Lung (tissue), 12 donors: ENCODE results near the gene SLC22A5. TPM values are rescaled to one million over a fixed set of nuclear protein-coding genes. Genes with fewer than 3 reads are reported as not detected.

Source experiments
- ATAC-seq: fragments of 200-7000 bp; cut with Tn5 transposase; one replicate; pipeline ENCODE4 v1.9.1; 2020; ENCODE audit warnings: moderate number of reproducible peaks; ENCODE audit not compliant: insufficient read depth, low FRiP score
- DNase-seq, 3 donors: peaks; one replicate each; pipeline ENCODE4 v3.0.0-alpha.2; 2013 to 2017
- H3K27ac ChIP-seq, 2 donors: one replicate each; pipeline ENCODE4 v1.5.1; 2013; ENCODE audit warnings: mild to moderate bottlenecking in 2 of 2, moderate library complexity in 2 of 2, control low read depth in 1 of 2, inconsistent platforms in 1 of 2, low read depth in 1 of 2, low read length in 1 of 2
- H3K27me3 ChIP-seq, 3 donors: one replicate each; pipeline ENCODE4 v1.5.1; 2013; ENCODE audit warnings: low read length in 2 of 3; ENCODE audit not compliant: control insufficient read depth in 3 of 3, insufficient read depth in 3 of 3
- H3K36me3 ChIP-seq, 4 donors: one replicate each; pipeline ENCODE4 v1.5.1; 2013; ENCODE audit warnings: low read length in 4 of 4, mild to moderate bottlenecking in 1 of 4, moderate library complexity in 1 of 4; ENCODE audit not compliant: control insufficient read depth in 4 of 4, insufficient read depth in 4 of 4
- H3K4me1 ChIP-seq, 5 donors: one replicate each; pipeline ENCODE4 v1.5.1; 2013; ENCODE audit warnings: low read length in 5 of 5, mild to moderate bottlenecking in 2 of 5, moderate library complexity in 1 of 5; ENCODE audit not compliant: control insufficient read depth in 5 of 5, insufficient read depth in 5 of 5
- H3K4me3 ChIP-seq: one replicate; pipeline ENCODE4 v1.5.1; 2013; ENCODE audit warnings: mild to moderate bottlenecking, control low read depth, moderate library complexity
- H3K9ac ChIP-seq, 2 donors: one replicate each; pipeline ENCODE4 v1.5.1; 2013; ENCODE audit warnings: low read length in 2 of 2, control low read depth in 1 of 2; ENCODE audit not compliant: insufficient read depth in 1 of 2
- H3K9me3 ChIP-seq, 4 donors: one replicate each; pipeline ENCODE4 v1.5.1; 2013; ENCODE audit warnings: low read length in 3 of 4, mild to moderate bottlenecking in 1 of 4, moderate library complexity in 1 of 4; ENCODE audit not compliant: control insufficient read depth in 4 of 4, insufficient read depth in 3 of 4
- WGBS, 2 donors: extraction: QIAGEN DNeasy Blood & Tissue Kit; methylation state at CpG; one replicate each; pipeline ENCODE4 v1.1.7; 2013; 5-methylcytosine and 5-hydroxymethylcytosine counted together
- polyA plus RNA-seq, 2 donors: library from polyadenylated mRNA; stranded (reverse); fragments of 200-250 nt; gene quantifications; one replicate each; pipeline ENCODE4 v1.2.1, GENCODE V29; 2013
- total RNA-seq, 2 donors: library from RNA; depleted of rRNA in 1 of 2; stranded (reverse); fragments of >200 nt in 1 of 2; gene quantifications; one replicate each; pipeline ENCODE4 v1.2.1, GENCODE V29; 2014 to 2021
- TF ChIP-seq, protein P1 (sequence below): IDR thresholded peaks from 2 replicates; pipeline ENCODE4 v1.5.1; 2012; ENCODE audit warnings: mild to moderate bottlenecking; ENCODE audit errors: control extremely low read depth, extremely low read depth
- donor health status: control.
- donor health status: control.
- donor health status: Bipolar disorder and iron deficiency.
- donor health status: healthy.
- donor health status: DM: yes; HTN: yes; CAD: no.

SLC22A5 gene
- total and polyA plus RNA-seq, 4 donors = 4.6 to 12.7 (median 7.9) TPM

GRCh38 chr5:132327252-132327955, 42.1 kb upstream of the SLC22A5 start:
- Histone ChIP-seq H3K4me1 (peaks cover 0 to 8% (median 6%) of the 10 kb centered on the region in 5 donors), H3K27me3 (no peaks in the 10 kb centered on the region), H3K36me3 (peaks cover 0 to 25% (median 7%) of the 10 kb centered on the region in 4 donors), H3K27ac (no peak overlapping the region), H3K4me3 (no peak overlapping the region), H3K9me3 (no peaks in the 10 kb centered on the region), H3K9ac (no peak overlapping the region)
- TF ChIP-seq, protein P1, sequence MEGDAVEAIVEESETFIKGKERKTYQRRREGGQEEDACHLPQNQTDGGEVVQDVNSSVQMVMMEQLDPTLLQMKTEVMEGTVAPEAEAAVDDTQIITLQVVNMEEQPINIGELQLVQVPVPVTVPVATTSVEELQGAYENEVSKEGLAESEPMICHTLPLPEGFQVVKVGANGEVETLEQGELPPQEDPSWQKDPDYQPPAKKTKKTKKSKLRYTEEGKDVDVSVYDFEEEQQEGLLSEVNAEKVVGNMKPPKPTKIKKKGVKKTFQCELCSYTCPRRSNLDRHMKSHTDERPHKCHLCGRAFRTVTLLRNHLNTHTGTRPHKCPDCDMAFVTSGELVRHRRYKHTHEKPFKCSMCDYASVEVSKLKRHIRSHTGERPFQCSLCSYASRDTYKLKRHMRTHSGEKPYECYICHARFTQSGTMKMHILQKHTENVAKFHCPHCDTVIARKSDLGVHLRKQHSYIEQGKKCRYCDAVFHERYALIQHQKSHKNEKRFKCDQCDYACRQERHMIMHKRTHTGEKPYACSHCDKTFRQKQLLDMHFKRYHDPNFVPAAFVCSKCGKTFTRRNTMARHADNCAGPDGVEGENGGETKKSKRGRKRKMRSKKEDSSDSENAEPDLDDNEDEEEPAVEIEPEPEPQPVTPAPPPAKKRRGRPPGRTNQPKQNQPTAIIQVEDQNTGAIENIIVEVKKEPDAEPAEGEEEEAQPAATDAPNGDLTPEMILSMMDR = no peak
- WGBS, 2 donors = 82 to 87% methylated on average over 2 of the region's 2 CpGs
- ATAC-seq = no peak
- DNase-seq = peak in 2 of 3 donors; percentile 55 to 66

GRCh38 chr5:132334812-132335211, 34.7 kb upstream of the SLC22A5 start:
- 84 to 86% methylated on average over 3 of the region's 3 CpGs for WGBS, 2 donors
- Histone ChIP-seq H3K4me1 (no peaks in the 10 kb centered on the region), H3K9ac (no peak overlapping the region), H3K36me3 (peaks cover 0 to 24% (median 3%) of the 10 kb centered on the region in 4 donors), H3K27me3 (no peaks in the 10 kb centered on the region), H3K4me3 (no peak overlapping the region), H3K9me3 (no peaks in the 10 kb centered on the region), H3K27ac (no peak overlapping the region)
- TF ChIP-seq, protein P1 = no peak
- ATAC-seq (no peak), DNase-seq (no peak)

GRCh38 chr5:132335402-132335801, 34.1 kb upstream of the SLC22A5 start:
- no peak overlapping the region for H3K27ac ChIP-seq
- no peak for DNase-seq
- TF ChIP-seq, protein P1 = no peak

DNA sequence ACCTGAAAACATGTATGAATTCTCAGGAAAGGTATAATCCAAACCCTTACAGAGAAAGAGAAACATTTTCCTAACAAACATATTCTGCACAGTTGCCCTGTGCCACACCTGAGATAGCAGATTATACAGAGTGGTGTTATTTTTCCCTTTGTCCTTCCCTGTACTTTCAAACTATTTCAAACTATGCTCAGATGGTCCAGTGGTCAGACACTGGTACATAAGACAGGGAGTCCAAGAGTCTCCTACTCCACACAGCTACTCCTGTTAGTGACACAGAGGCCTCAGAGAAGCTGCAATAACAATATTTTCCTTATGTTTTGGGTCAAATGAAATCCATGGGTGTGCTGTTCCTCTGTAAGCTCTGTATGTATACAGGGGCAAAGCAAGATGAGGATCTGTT, 30.0 kb upstream of the SLC22A5 start:
- TF ChIP-seq, protein P1 = no peak
- H3K27ac ChIP-seq = no peak overlapping the region

More at GRCh38 chr5:132335402-132335801, 34.1 kb upstream of the SLC22A5 start:
- H3K9ac ChIP-seq = no peak overlapping the region
- ATAC-seq = no peak
- no peak overlapping the region for H3K4me3 ChIP-seq
- H3K4me1 ChIP-seq = no peaks in the 10 kb centered on the region
- H3K36me3 ChIP-seq = peaks cover 0 to 21% (median 2%) of the 10 kb centered on the region in 4 donors
- no peaks in the 10 kb centered on the region for H3K9me3 ChIP-seq
- H3K27me3 ChIP-seq = no peaks in the 10 kb centered on the region

More for the DNA sequence above, 30.0 kb upstream of the SLC22A5 start:
- Histone ChIP-seq H3K4me3 (no peak overlapping the region), H3K9me3 (no peaks in the 10 kb centered on the region), H3K36me3 (peaks cover 0 to 5% (median 2%) of the 10 kb centered on the region in 4 donors), H3K4me1 (no peaks in the 10 kb centered on the region), H3K9ac (no peak overlapping the region), H3K27me3 (no peaks in the 10 kb centered on the region)
- ATAC-seq = no peak
- DNase-seq = no peak
